CD4-positive, alpha-beta T cell treated with Interleukin-17A for 4 hours (primary cell): ENCODE results near the gene NT5C1B.
A peak's percentile ranks its signal among the peaks of the same experiment; 100 is the strongest.

Experiments used
- DNase-seq: peaks from one replicate; pipeline ENCODE4 v3.0.0-alpha.2; 2020; ENCODE audit warnings: mixed read lengths

Gene NT5C1B

DNA sequence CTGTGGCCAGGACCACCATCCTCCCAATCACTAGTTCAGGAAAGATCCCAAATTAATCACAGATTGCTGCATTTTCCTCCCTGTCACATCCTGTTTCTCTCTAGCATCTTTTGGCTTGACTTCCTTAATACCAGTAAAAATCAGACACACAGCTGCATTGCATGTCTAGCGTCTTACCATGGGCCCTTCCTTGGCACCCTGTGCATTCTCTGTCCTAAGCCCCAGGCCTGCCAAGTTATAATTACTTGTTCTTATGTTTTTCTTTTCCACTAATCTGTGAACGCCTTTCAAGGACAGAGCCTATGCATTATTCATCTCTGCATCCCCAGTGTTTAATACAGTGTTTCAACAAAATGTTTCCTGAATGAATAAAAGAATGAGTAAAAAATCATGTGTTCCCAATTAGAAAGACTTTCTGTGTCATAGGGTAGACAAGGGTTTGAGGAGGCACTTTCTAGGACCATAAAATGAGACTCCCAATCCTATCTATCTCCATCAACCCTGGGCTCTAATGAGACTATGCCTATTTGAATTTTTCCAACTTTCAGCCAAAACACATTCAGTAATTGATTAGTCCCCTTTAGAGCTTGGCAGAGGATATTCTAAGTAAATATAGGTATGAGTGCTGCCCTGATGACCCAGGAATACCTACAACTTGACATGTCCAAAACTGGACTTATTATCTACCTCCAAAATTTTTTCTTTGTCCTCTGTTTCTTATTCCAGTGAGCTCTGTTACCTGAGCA is 10.3 kb upstream of the NT5C1B start:
- no peak for DNase-seq

DNA sequence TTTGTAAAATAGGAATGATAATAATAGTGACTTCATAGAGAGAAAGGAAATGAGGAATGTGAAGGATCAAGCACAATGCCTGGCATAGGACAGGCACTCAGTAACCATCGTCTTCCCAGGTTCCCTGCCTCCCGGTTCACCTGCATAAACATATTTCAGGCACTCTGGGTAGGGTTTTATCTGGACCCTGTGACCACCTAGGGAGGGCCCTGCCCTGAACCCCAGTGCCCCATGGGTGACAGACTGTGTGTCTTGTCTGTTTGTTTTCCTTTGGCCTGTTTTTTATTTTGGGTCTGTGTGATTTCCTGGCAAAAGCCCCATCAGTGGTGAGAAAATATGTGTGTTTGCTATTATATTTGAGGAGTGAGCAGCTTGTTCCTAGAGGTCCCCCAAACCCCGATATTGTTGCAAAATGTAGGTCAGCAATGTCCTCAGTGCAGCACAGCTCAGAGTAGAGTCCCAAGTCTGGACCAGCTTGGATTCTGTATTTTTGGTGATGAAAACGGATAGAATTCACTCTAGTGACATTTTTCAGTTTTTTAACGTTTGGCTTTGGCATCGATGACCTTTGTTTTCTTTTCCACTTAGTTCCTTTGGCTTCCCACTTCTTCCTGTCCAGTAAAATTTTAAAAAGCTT is 9.6 kb upstream of the NT5C1B start:
- no peak for DNase-seq

DNA sequence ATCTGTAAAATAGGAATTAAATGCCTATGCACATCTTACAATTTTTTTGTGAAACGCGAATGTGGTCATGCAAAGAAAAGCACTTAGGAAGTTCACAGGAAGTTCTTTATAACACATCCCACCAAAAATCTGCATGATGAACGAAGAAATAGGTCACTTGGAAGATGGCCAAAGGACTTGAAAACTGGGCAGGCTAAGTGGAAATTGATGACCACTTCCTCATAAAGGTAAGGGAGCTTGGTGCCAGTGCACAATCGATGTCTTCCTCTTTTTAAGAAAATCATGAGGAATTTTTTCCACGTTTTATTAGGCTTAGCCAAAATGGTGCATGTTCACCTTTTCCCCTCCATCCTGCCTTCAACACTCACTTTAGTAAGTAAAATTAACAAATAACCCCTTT is 8.2 kb upstream of the NT5C1B start:
- no peak for DNase-seq

DNA sequence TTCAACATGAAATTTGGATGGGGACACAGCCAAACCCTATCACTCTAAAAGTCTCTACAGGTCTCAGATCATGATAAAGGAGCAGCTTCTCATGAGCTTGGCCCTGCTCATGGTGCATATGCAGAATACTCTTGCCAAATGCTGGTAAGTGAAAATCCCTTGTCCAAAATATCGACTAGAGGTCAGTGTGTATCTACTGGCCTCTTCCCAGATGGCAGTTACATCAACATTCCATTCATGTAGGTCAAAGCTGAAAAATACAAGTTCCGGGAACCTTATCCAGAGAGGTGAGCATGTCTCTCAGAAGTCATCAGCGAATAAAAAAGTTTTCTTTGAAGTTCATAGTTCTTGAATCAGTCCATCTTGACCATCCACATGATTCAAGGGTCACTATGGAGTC is 7.6 kb upstream of the NT5C1B start:
- no peak for DNase-seq

DNA sequence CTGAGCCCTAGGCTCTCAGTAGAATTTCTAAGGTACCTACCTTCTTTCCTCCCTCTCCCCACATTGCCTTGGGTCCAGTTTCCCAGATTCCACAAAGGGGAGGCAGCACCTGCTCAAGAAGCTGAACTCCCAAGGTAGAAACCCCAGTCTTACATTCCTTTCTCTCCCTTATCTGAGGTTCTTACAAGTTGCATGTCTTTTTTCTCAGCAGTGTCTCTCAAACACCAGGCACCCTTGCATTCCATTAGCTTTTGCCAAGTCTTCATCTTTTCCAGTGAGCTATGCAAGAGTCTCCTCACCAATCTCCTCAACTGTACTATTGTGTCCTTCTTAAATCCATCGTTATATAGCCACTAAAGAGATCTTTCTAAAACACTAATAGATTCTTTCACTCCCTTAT is 4.1 kb upstream of the NT5C1B start:
- DNase-seq: no peak

DNA sequence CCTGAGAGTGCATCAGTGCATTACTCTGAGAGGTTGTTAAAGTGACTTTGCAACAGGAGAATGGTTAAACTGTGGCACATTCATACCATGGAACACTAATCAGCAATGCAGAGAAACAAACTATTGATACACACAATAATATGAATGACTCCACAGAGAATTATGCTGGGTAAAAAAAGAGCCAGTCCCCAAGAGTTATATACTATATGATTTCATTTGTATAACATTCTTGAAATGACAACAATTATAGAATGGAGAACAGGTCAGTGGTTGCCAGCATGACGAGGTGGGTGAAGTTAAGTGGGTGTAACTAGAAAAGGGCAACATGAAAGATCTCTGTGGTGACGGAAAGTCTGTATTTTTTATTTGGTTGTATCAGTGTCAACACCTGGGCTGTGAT is 3.0 kb upstream of the NT5C1B start:
- no peak for DNase-seq

DNA sequence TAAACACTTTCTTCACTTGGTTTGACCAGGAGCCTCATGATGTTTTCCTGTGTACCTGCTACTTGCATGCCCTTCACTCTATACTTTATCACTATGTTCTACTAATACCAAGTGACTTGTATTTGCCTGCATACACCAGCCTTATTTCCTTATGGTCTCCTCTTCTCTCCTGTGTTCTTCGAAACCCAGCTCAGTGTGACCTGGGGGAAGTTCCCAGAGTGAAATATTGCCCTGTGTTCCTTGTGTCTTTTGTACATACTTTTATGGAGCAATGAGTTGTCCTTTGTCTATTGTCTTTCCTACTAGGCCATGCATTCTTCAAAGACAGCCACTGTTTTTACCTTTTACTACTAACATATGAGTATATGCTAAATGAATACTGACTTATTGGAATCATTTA is 567 bp downstream of the NT5C1B start:
- DNase-seq: no peak

DNA sequence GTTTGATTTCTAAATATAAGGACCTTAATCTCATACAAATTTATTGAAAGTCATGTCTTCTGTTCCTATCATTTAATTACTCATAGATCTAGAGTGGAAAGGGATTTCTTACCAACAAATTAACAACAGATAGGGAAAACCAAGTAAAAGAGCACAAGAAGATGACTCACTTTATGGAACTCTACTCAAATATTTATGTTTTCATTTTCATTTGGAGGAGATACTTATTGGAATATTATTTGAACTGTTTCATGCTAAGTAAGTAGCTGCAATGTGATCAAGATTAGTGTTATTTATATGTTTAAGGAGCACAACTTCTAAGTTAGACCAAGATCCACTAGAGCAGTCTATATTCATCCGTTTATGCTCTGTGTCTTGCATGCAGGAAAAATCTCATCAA is 1.3 kb downstream of the NT5C1B start:
- no peak for DNase-seq

DNA sequence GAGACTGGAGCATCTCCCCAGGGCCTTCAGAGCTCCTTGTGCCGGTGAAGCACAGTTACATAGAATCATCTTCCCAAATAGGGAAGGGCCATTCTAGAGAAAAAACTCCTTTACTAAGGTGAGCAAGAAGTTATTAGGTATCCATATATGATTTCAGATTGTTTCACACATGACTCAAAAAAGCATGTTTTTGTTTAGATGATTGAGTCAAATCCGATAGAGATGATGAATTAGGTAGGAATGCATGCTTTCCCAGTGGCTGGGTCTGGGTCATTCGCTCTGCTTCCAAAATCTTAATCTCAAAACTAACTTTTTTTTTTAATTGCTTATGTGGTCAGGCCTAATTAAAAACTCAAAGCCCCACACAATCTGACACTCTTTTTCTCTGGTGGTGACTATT is 3.8 kb downstream of the NT5C1B start:
- DNase-seq: no peak

DNA sequence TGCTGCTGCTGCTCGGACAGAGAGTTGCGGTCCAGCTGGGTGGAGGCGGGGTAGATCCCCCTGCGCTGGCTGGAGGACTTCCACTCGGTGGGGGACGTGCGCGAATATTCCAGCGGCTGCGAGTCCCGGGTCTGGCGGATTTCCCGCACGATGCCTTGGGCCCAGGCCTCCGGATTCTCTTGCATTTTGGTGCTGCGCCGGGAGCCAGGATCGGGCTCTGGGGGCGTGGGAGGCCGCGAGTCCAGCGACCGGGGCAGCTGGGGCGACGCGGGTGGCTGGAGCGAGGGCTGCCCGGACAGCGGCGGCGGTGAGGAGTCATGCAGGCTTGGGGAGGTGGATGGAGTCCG is 4.8 kb downstream of the NT5C1B start:
- DNase-seq: no peak

DNA sequence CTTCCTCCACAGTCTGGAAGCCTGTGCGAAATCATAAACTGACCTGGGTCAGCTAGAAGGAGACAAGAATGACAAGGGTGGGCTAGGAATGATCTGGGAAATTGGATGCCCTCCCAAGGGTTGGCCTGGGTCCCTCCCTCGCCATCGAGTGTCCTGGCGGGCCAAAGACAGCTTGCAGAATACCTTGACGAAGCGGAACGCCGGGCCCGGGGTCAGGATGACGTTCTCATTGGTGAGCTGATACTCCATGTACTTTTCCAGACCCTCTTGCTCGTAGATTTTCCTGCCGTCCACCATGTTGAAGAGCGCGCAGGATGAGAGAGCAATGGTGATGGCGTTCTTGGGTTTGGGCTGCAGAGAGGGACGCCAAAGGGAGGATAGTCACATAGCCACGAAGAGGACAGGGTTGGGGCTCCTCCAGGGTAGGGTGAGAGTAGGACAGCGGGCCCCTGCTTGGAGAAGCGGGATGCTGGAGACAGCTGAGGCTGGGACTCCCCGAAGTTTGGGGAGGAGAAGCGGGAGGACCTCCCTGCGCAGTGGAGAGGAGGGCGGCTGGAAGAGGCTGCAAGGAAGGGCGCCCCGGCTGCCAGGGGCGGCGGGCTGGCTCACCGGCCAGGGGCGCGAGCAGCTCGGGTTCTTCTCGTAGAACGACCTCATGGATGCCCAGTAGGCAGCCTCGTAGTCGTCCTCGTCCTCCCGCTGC is 5.3 kb downstream of the NT5C1B start:
- no peak for DNase-seq

DNA sequence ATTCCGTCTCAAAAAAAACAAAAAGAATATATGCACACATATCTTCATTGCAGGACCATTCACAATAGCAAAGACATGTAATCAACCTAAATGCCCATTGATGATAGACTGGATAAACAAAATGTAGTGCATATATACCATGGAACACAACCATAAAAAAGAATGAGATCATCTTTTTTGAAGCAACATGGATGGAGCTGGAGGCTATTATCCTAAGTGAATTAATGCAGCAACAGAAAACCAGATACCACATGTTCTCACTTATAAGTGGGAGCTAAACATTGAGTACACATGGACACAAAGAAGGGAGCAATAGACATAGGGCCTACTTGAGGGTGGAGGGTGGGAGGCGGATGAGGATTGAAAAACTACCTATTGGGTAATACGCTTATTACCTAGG is 8.8 kb downstream of the NT5C1B start:
- no peak for DNase-seq

DNA sequence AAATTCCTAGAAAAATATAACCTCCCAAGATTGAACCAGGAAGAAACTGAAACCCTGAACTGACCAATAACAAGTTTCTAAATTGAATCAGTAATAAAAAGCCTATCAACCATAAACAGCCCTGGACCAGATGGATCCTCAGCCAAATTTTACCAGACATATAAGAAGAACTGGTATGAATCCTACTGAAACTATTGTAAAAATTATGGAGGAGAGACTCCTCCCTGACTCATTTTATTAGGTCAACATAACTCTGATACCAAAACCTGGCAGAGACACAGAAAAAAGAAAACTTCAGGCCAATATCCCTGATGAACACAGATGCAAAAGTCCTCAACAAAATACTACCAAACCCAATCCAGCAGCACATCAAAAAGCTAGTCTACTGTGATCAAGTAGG is 11.3 kb downstream of the NT5C1B start:
- no peak for DNase-seq

DNA sequence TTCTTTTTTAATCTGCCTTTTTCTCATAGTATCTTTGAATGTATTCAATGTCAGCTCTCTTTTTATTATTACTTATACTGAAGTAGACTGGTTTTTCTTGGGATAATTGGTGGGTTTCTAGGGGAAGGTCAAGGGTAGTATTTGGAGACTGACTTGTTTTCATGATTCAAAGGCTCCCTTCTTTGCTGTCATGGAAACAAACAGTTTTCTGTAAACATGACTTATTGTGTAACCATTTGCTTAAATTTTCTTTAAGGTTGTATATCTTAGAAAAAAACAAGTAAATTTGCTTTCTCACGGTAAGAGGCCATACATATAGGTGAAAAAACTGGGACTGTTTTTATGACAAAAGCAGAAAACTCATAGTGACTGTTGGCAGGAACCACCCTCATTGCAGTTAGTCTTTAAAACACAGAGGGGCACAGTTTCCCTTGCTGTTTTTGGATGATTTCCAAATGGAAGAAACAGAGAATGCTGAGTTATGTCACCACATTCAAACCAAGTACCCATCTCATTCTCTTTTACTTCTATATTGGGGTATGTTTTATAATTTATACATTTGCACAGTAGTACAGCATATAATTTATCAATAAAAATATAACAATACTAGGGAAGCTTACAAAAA is 23.1 kb downstream of the NT5C1B start:
- no peak for DNase-seq

DNA sequence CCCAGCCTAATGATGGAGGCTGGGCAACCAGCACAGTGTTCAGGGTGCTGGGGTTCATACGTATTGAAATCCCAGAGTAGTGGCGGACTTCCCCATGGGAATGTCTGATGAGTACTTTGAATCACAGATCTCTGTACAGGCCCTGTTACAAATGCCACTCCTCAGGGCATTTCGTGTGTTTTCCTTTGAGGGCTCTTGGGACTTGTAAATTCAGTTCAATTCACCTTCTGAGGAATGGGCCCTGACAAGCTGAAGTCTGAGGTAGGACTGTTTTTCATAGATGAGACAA is 28.6 kb downstream of the NT5C1B start:
- DNase-seq: no peak

DNA sequence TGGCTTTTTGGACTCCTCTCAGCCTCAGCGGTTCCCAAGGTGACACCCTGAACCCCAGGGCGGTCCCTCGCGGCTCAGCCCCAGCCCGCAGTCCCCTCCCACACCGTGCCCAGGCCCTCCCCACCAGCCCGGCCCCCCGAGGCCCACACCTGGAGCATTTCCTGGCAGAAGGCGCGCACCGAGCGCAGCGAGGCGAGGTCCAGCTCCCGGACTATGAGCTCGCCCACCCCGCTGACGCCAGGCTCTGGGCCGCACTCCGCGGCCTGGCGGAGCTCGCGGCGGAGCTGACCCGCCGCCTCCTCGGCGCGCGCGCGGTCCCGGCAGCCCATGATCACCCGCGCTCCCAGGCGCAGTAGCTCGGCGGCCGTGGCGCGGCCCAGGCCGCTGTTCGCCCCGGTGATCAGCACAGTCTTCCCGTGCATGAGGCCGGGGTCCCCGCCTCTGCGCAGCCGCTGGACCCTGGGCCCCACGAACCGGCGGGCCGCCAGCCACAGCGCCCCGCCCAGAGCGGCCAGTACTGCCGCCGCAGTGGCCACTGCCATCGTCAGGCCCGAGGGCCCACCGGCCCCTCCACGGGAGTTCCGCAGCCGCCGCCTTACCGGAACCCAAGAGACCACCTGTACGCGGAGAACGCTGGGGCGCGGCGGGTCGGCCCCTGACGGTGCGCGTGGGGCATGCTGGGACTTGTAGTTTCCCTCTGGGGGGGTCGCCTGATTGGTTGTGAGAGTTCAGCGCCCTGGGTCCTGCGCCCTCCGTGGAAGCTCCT is 29.2 kb downstream of the NT5C1B start, which contains the start of gene RDH14:
TSS of gene RDH14 (minus strand) at position 623 of the 766 bp plus-strand sequence. CDS start at position 542, 81 bp downstream.
- peak; percentile 93 for DNase-seq

DNA sequence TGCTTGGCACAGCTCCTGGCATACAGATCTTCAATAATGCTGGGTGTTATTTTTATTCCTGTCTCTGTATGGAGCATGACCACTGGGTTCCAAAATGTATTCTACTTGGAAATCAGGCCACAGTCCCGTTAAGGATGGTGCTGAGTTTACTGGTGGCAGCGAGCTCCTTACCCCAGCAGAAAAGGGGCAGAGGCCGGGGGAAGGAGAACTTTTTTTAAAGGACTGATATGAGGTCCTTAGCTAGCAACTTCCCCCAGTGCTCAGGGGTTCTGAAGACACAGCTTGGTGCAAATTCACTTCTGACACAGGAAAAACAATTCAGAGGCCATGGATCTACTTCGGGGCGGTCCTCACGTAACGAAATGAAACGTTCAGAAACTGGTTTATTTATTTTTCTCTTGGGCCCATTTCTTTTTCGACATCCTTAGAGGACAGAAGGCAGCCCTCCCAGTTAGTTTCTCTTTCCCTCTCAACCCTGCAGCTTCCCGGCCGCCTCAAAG is 29.8 kb downstream of the NT5C1B start:
- DNase-seq: peak; percentile 4

DNA sequence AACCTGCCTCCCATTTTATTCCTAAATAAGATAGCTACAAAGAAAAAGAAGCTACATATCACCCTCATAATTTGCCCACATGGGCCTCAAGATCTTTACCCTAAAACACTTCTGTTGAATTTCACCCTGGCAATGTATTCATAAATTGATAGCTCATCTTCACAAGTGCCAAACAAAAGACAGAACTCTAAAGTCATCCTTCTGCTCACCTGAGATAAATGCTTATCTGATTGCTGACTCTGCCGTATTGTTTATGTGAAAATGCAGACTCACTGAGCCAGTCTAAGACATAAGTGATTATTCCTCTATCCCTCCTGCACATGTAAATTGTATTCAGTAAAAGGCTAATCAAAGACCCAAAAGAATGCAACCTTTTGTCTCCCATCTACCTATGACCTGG is 30.9 kb downstream of the NT5C1B start:
- DNase-seq: no peak

DNA sequence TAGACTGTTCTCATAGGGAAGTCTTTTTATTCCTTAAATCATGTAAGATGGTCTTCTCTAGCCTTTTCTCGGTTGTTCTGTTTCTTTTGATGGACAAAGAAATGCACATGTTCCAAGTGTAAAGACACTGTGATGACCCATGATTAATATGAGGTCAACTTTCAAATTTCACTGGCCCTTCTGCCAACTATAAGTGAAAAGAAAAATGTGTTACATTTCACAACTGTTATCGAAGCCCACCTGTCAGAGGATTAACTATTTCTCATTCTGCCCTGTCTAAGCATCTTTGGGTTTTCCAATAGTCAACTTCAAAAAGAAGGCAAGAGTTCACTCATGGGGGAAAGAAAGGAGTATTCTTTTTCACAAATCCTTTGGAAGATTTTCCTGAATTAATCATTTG is 32.2 kb downstream of the NT5C1B start:
- DNase-seq: no peak

DNA sequence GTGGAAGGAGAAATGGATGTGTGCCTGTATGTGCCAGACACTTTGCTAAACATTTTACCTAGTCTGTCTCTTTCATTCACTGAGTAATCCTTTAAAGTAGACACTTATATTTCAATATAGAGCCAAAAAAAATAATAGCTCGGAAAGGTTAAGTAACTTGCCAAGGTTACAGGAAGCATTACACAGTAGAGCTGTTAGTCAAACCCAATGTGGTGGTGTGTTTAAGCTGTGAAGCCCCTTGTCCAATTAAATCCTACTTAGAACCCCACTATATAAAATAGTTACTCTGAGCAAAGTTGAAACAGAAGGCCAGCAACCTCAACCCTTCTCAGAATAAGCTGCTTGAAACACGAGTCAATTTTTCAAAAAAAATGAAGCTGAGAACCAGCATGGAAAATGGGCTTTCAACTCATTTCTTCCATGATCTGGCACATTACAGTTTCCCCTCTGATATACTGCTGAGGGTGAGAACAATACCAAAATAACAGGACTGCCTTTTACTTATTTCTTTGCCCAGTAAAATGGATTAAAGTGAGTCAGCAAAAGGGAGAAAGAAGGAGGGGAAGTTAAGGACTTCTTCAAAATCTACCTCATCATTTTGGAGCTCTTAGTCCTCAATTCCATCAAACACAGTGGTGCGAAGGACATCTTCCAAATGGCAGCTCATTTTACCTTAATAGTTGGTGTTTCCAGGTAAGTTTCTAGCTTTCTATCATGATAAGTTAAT is 36.9 kb downstream of the NT5C1B start:
- DNase-seq: no peak

DNA sequence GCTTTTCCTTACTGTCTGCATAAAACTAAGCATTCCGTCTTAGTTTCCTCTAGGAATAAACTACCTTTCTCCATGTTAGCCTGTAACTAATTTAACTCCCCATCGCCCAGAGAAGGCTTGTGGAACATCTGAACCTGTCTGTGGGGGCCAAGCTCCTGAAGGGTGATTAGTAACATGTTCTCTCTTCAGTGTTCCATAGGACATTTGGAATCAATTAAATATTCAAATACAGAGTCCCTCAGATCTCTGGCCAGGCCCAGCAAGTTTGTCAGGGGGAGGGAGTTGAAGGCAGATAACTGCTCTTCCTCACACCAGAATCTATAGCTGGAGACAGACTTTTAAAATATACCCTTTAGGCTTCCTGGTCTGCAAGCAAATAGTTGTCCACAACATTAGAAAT is 37.7 kb downstream of the NT5C1B start:
- no peak for DNase-seq

DNA sequence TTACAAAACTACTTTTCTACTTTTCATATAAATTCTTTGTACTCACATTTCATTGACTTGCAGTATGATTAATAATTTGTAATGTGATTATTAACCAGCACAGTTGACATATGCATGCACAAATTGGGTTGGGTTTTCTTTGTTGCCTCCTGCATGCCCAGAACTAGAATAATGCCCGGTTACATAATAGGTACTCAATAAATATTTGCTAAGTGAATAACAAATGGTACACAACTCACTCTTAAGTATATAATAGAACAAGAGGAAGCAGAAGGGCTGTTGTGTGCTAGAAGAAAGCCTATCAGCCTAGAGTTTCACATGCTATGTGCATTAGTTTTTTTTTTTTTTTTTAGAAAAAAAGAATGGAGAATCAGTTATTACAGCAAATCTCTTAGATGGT is 38.2 kb downstream of the NT5C1B start:
- DNase-seq: no peak
